GM18909 (cell line): ENCODE measurements around the gene BOLA1.
A peak's percentile ranks its signal among the peaks of the same experiment; 100 is the strongest.
"Not testable (repeated sequence)": the region's sequence is repeated elsewhere in the genome, so short reads cannot be mapped to it uniquely, and the experiment has no call there.

Source experiments
- ATAC-seq: cut with Tn5 transposase; IDR thresholded peaks from one replicate; pipeline ENCODE4 v1.9.1; 2021; ENCODE audit warnings: mild to moderate bottlenecking; ENCODE audit not compliant: unreplicated experiment, poor library complexity

BOLA1 gene

GRCh38 chr1:149899460-149900284, at the start of gene BOLA1:
Gene BOLA1, plus strand, starts transcription at chr1:149899568. Its CDS starts 492 bp downstream, at chr1:149900060.
- ATAC-seq = peak; percentile 93

- ATAC-seq = no peak
These were observed 49.4 kb upstream of the BOLA1 start for GRCh38 chr1:149849947-149850360.

- peak; percentile 56 for ATAC-seq
These were observed 48.5 kb upstream of the BOLA1 start for GRCh38 chr1:149850732-149851345.

GRCh38 chr1:149851585-149852213, 47.7 kb upstream of the BOLA1 start:
- ATAC-seq = peak; percentile 33

- ATAC-seq = peak; percentile 26
These were observed 47.1 kb upstream of the BOLA1 start for GRCh38 chr1:149852263-149852662.

GRCh38 chr1:149860271-149860670, 39.1 kb upstream of the BOLA1 start:
- peak; percentile 13 for ATAC-seq

- peak; percentile 70 for ATAC-seq
These were observed 38.5 kb upstream of the BOLA1 start for GRCh38 chr1:149860684-149861496.

GRCh38 chr1:149861497-149862054, 37.8 kb upstream of the BOLA1 start:
- ATAC-seq = peak; percentile 7

GRCh38 chr1:149866887-149867286, 32.5 kb upstream of the BOLA1 start:
- not testable (repeated sequence) for ATAC-seq

- not testable (repeated sequence) for ATAC-seq
These were observed 26.3 kb upstream of the BOLA1 start for GRCh38 chr1:149873060-149873459.

- no peak for ATAC-seq
These were observed 22.0 kb upstream of the BOLA1 start for GRCh38 chr1:149877211-149877946.

GRCh38 chr1:149879556-149879955, 19.8 kb upstream of the BOLA1 start:
- no peak for ATAC-seq

- ATAC-seq = no peak
These were observed 17.5 kb upstream of the BOLA1 start for GRCh38 chr1:149881876-149882275.

- ATAC-seq = no peak
These were observed 15.6 kb upstream of the BOLA1 start for GRCh38 chr1:149883598-149884247.

- no peak for ATAC-seq
These were observed 14.7 kb upstream of the BOLA1 start for GRCh38 chr1:149884433-149885338.

GRCh38 chr1:149885339-149886120, 13.8 kb upstream of the BOLA1 start:
- ATAC-seq = no peak

- ATAC-seq = not testable (repeated sequence)
These were observed 13.3 kb upstream of the BOLA1 start for GRCh38 chr1:149886121-149886395.
